ENCODE measurements around the gene CPNE5.
A peak's percentile ranks its signal among the peaks of the same experiment; 100 is the strongest.

Gene CPNE5

GRCh38 chr6:36836111-36837021 is 2.9 kb downstream of the CPNE5 start:
- DNase-seq: no peak
- no peak overlapping the region for H3K4me3 ChIP-seq (ENCODE audit: low read depth, low read length)
- H3K27me3 ChIP-seq (replicated peaks): peaks cover 19% of the 10 kb centered on the region
- TF ChIP-seq CTCF (IDR thresholded peaks at IDR 0.05; ENCODE audit: low read depth, low read length, missing control alignments): peak; percentile 15
- H3K36me3 ChIP-seq (replicated peaks): no peaks in the 10 kb centered on the region
- in situ Hi-C loops (cut with HindIII; ENCODE audit: low pct_ligation_motif_present, low sequenced_read_pairs): no loop called here
- no peak overlapping the region for H3K27ac ChIP-seq

GRCh38 chr6:36834576-36835341 is 4.5 kb downstream of the CPNE5 start:
- no peak for TF ChIP-seq CTCF (IDR thresholded peaks at IDR 0.05; ENCODE audit: low read depth, low read length, missing control alignments)
- Histone ChIP-seq H3K36me3 (replicated peaks) (no peaks in the 10 kb centered on the region), H3K4me3 (ENCODE audit: low read depth, low read length) (no peak overlapping the region), H3K27ac (no peak overlapping the region), H3K27me3 (replicated peaks) (peaks cover 19% of the 10 kb centered on the region)
- in situ Hi-C loops (cut with HindIII; ENCODE audit: low pct_ligation_motif_present, low sequenced_read_pairs): no loop called here
- DNase-seq: no peak

GRCh38 chr6:36833182-36833789 is 6.0 kb downstream of the CPNE5 start:
- no peak for TF ChIP-seq CTCF (IDR thresholded peaks at IDR 0.05; ENCODE audit: low read depth, low read length, missing control alignments)
- no peak overlapping the region for H3K4me3 ChIP-seq (ENCODE audit: low read depth, low read length)
- in situ Hi-C loops (cut with HindIII; ENCODE audit: low pct_ligation_motif_present, low sequenced_read_pairs): no loop called here
- DNase-seq: no peak
- H3K36me3 ChIP-seq (replicated peaks): no peaks in the 10 kb centered on the region
- no peak overlapping the region for H3K27ac ChIP-seq
- peaks cover 7% of the 10 kb centered on the region for H3K27me3 ChIP-seq (replicated peaks)

DNA sequence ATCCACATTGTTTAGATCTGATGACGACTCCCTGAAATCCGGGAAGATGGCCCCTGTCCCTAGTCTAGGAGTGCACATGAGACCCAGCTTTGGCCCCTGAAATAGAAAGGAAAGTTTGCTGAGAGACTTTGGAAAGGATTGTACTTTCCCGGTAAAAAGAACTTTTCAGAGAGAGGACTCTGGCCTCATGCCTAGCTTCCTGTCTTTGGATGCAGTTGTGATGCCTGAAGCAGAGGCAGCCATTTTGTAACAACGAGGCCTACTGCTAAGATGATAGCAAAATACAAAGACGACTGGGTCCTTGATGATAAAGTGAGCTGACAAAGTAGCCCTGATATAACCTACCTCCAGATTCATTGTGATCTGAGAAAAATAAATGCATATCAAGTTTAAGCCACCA is 6.9 kb downstream of the CPNE5 start:
- Histone ChIP-seq H3K36me3 (replicated peaks) (no peaks in the 10 kb centered on the region), H3K27ac (no peak overlapping the region), H3K27me3 (replicated peaks) (no peaks in the 10 kb centered on the region), H3K4me3 (ENCODE audit: low read depth, low read length) (no peak overlapping the region)
- TF ChIP-seq CTCF (IDR thresholded peaks at IDR 0.05; ENCODE audit: low read depth, low read length, missing control alignments): no peak
- no peak for DNase-seq
- in situ Hi-C loops (cut with HindIII; ENCODE audit: low pct_ligation_motif_present, low sequenced_read_pairs): no loop called here

GRCh38 chr6:36830577-36830976 is 8.7 kb downstream of the CPNE5 start:
- H3K36me3 ChIP-seq (replicated peaks): no peaks in the 10 kb centered on the region
- no peak for DNase-seq
- H3K27ac ChIP-seq: no peak overlapping the region
- H3K4me3 ChIP-seq (ENCODE audit: low read depth, low read length): no peak overlapping the region
- in situ Hi-C loops (cut with HindIII; ENCODE audit: low pct_ligation_motif_present, low sequenced_read_pairs): no loop called here
- H3K27me3 ChIP-seq (replicated peaks): no peaks in the 10 kb centered on the region
- no peak for TF ChIP-seq CTCF (IDR thresholded peaks at IDR 0.05; ENCODE audit: low read depth, low read length, missing control alignments)

Data from brain microvascular endothelial cell (primary cell).